GM12878 (cell line): ENCODE results near the gene ARHGAP15. TPM values are rescaled to one million over a fixed set of nuclear protein-coding genes. Genes with fewer than 3 reads are reported as not detected.

ENCODE experiments used
- ATAC-seq: fragments of 200-7000 bp; cut with Tn5 transposase; 3 replicates; pipeline ENCODE4 v1.9.1; 2020; ENCODE audit warnings: mild to moderate bottlenecking, moderate library complexity
- BruUV-seq: library from RNA; stranded (reverse); fragments of 400-500 nt; replicated peaks from 2 replicates; lab custom pipeline; 2021; lab: Mats Ljungman, UMichigan
- CTCF ChIA-PET: fragments of 300-600 bp; sonication (Branson Sonifier 250); formaldehyde crosslinking; extraction: SDS; loops from one replicate; lab custom pipeline; 2021; ENCODE audit warnings: inconsistent platforms; lab: Yijun Ruan, JAX
- POLR2A ChIA-PET: fragments of 350-600 bp; formaldehyde crosslinking; extraction: SDS; loops from one replicate; lab custom pipeline; 2021; ENCODE audit warnings: inconsistent platforms; lab: Charles Lee
- RAD21 ChIA-PET: fragments of 300-600 bp; sonication (Branson Sonifier 250); formaldehyde crosslinking; loops from one replicate; lab custom pipeline; 2023; ENCODE audit warnings: antibody characterized with exemption; ENCODE audit not compliant: unreplicated experiment; lab: Charles Lee
- SMC1A ChIA-PET: fragments of 300-600 bp; sonication (Branson Sonifier 250); formaldehyde crosslinking; loops from one replicate; lab custom pipeline; 2023; ENCODE audit not compliant: unreplicated experiment, uncharacterized antibody; lab: Charles Lee
- DNase-seq: peaks from one replicate; pipeline ENCODE4 v3.0.0-alpha.2; 2011; ENCODE audit warnings: low read depth, low spot score
- FAIRE-seq: peaks from 3 replicates; lab custom pipeline; 2011; peaks lifted over from hg19 to GRCh38; lab: Jason Lieb, UNC
- H2AFZ ChIP-seq: 2 replicates; pipeline ENCODE4 v1.6.0; 2011; ENCODE audit warnings: low read depth, low read length, control low read depth; ENCODE audit not compliant: control insufficient read depth
- H3K27ac ChIP-seq: 2 replicates; pipeline ENCODE4 v1.5.1; 2011; ENCODE audit warnings: control low read depth; ENCODE audit not compliant: control insufficient read depth, insufficient read depth
- H3K27me3 ChIP-seq, 2 experiments: replicated peaks in 1 of 2; 2 replicates each; pipeline versions ENCODE4 v1.6.0 to v1.6.1; 2011; ENCODE audit warnings: low read length in 1 of 2; ENCODE audit not compliant: control insufficient read depth in 2 of 2, insufficient read depth in 2 of 2
- H3K36me3 ChIP-seq, 2 experiments: 2 replicates each; pipeline ENCODE4 v1.5.1; 2011; ENCODE audit warnings: low read length in 1 of 2; ENCODE audit not compliant: control insufficient read depth in 2 of 2, insufficient read depth in 2 of 2
- H3K4me1 ChIP-seq: 2 replicates; pipeline ENCODE4 v1.6.1; 2011; ENCODE audit warnings: mild to moderate bottlenecking, low read length, moderate library complexity, mixed read lengths; ENCODE audit not compliant: control insufficient read depth, insufficient read depth
- H3K4me2 ChIP-seq: 2 replicates; pipeline ENCODE4 v1.6.0; 2011; ENCODE audit warnings: control low read depth; ENCODE audit not compliant: control insufficient read depth, insufficient read depth
- H3K4me3 ChIP-seq: fragments of 200-600 bp; sonication (generic); 2 replicates; pipeline ENCODE4 v1.5.1; 2016
- H3K79me2 ChIP-seq: 2 replicates; pipeline ENCODE4 v1.6.0; 2011; ENCODE audit warnings: low read length; ENCODE audit not compliant: control insufficient read depth, insufficient read depth
- H3K9ac ChIP-seq: 2 replicates; pipeline ENCODE4 v1.8.0; 2011; ENCODE audit warnings: low read length, control low read depth, mixed read lengths; ENCODE audit not compliant: control insufficient read depth, insufficient read depth
- H3K9me3 ChIP-seq: replicated peaks from 3 replicates; pipeline ENCODE4 v1.5.1; 2011; ENCODE audit warnings: mild to moderate bottlenecking, low read length; ENCODE audit not compliant: control insufficient read depth, insufficient read depth
- H4K20me1 ChIP-seq: 2 replicates; pipeline ENCODE4 v1.6.0; 2011; ENCODE audit not compliant: control insufficient read depth, insufficient read depth
- EGR1 ChIP-seq, 2 experiments: IDR thresholded peaks; 1 replicate in 1 of 2; 2 replicates in 1 of 2; pipeline ENCODE4 v1.6.1; 2011 to 2012; ENCODE audit warnings: low read depth in 2 of 2, low read length in 2 of 2, borderline replicate concordance in 1 of 2, mild to moderate bottlenecking in 1 of 2, moderate library complexity in 1 of 2
- HDAC6 ChIP-seq: fragments of 200-600 bp; sonication (generic); IDR thresholded peaks from one replicate; pipeline ENCODE4 v1.8.0; 2017; ENCODE audit warnings: antibody characterized with exemption; ENCODE audit not compliant: unreplicated experiment
- KAT2A ChIP-seq: conservative IDR thresholded peaks from 2 replicates; pipeline ENCODE4 v1.6.1; 2011; ENCODE audit warnings: low read depth, low read length; ENCODE audit not compliant: control insufficient read depth
- KDM1A ChIP-seq: fragments of 200-600 bp; sonication (generic); IDR thresholded peaks from 2 replicates; pipeline ENCODE4 v1.6.1; 2016; ENCODE audit warnings: borderline replicate concordance
- NFYA ChIP-seq: IDR thresholded peaks from 2 replicates; pipeline ENCODE4 v1.6.1; 2011; ENCODE audit warnings: low read depth, mild to moderate bottlenecking, low read length, improper control_type of control experiment, borderline replicate concordance
- PAX5 ChIP-seq: IDR thresholded peaks from 2 replicates; pipeline ENCODE4 v1.6.1; 2011; ENCODE audit warnings: low read depth, low read length, borderline replicate concordance
- PBX3 ChIP-seq: IDR thresholded peaks from 2 replicates; pipeline ENCODE4 v1.6.1; 2011; ENCODE audit warnings: mild to moderate bottlenecking, low read depth, low read length, moderate library complexity; ENCODE audit not compliant: insufficient replicate concordance
- RAD51 ChIP-seq: fragments of 450-650 bp; IDR thresholded peaks from 2 replicates; pipeline ENCODE4 v1.6.1; 2016; ENCODE audit warnings: moderate library complexity, mild to moderate bottlenecking, inconsistent platforms
- SUPT20H ChIP-seq: IDR thresholded peaks from 2 replicates; pipeline ENCODE4 v1.6.1; 2011; ENCODE audit warnings: low read depth, mild to moderate bottlenecking, low read length, moderate library complexity, borderline replicate concordance; ENCODE audit not compliant: control insufficient read depth
- USF1 ChIP-seq: IDR thresholded peaks from 2 replicates; pipeline ENCODE4 v1.6.1; 2011; ENCODE audit warnings: borderline replicate concordance, low read depth, mild to moderate bottlenecking, moderate library complexity, mixed read lengths, low read length; ENCODE audit not compliant: insufficient read depth; ENCODE audit errors: extremely low read length
- USF2 ChIP-seq: IDR thresholded peaks from 2 replicates; pipeline ENCODE4 v1.6.1; 2011; ENCODE audit warnings: low read depth, low read length, improper control_type of control experiment, borderline replicate concordance
- WGBS: methylation state at CpG from one replicate; pipeline ENCODE4 v1.1.6; 2016; ENCODE audit warnings: low lambda C conversion rate; ENCODE audit not compliant: insufficient replicate concordance, insufficient coverage; ENCODE audit errors: missing lambda C conversion rate; 5-methylcytosine and 5-hydroxymethylcytosine counted together
- in situ Hi-C: fragments of 300-500 bp; cut with MboI; formaldehyde crosslinking; loops from 9 replicates; pipeline ENCODE4 v1.14.3; 2018; ENCODE audit warnings: mixed read lengths
- intact Hi-C: fragments of 100-400 bp; cut with micrococcal nuclease; formaldehyde crosslinking; loops from one replicate; pipeline ENCODE4 v1.14.2; 2022; ENCODE audit not compliant: unreplicated experiment
- polyA plus RNA-seq, 11 experiments: library from polyadenylated mRNA; depleted of rRNA in 4 of 11; unstranded in 6 of 11; stranded (reverse) in 5 of 11; fragments of >200 nt; fragmentation: Nextera tagmentation in 4 of 11; fragmentation: Illumina TruSeq in 1 of 11; extraction: Ambion mirVana in 4 of 11; extraction: Trizol in 1 of 11; gene quantifications; 1 replicate in 1 of 11; 2 replicates in 10 of 11; pipeline versions ENCODE4 v1.2.1 to v1.2.3, GENCODE V29; 2011 to 2016; ENCODE audit warnings: inconsistent platforms in 2 of 11, missing spikeins in 2 of 11, low read depth in 1 of 11
- total RNA-seq, 4 experiments: library from RNA; depleted of rRNA in 3 of 4; stranded (reverse); fragments of >200 nt in 3 of 4; fragmentation: Illumina TruSeq in 1 of 4; extraction: Trizol in 1 of 4; gene quantifications; 2 replicates each; pipeline versions ENCODE4 v1.2.1 to v1.2.3, GENCODE V29; 2013 to 2021

The ARHGAP15 gene
- total and polyA plus RNA-seq, 10 of the 15 experiments (the other 5 are each of a cell fraction or from before 2014, with no cell fraction given): 38.0 to 92.6 (median 66.7) TPM

- Histone ChIP-seq H2AFZ (no peak overlapping the region), H3K27me3 (no peaks in the 10 kb centered on the region), H3K79me2 (no peaks in the 10 kb centered on the region), H3K9ac (no peak overlapping the region), H3K4me3 (no peak overlapping the region), H3K36me3 (no peaks in the 10 kb centered on the region), H3K27ac (no peak overlapping the region), H3K9me3 (no peaks in the 10 kb centered on the region), H3K4me2 (no peak overlapping the region), H3K4me1 (no peaks in the 10 kb centered on the region), H4K20me1 (no peaks in the 10 kb centered on the region)
- no peak for TF ChIP-seq USF1
- ChIA-PET CTCF (interaction anchor here (0.7 to 0.8 kb wide), 2 partner anchors 14 to 97 kb away, joined by 3 to 4 read pairs; no protein-coding TSS in a partner anchor), SMC1A (no interaction called here), RAD21 (no interaction called here), POLR2A (no interaction called here)
- FAIRE-seq (no peak), DNase-seq (no peak), ATAC-seq (no peak)
- in situ Hi-C loops (no loop called here), intact Hi-C loops (no loop called here)
- over 99% methylated on average over 6 of the region's 6 CpGs for WGBS
- no TSS peak for BruUV-seq
Measured at GRCh38 chr2:143355870-143356269, 226.7 kb downstream of the ARHGAP15 start.

GRCh38 chr2:143356336-143356735 lies 227.1 kb downstream of the ARHGAP15 start:
- ChIA-PET SMC1A (no interaction called here), RAD21 (no interaction called here), CTCF (interaction anchor here (0.7 to 1.3 kb wide), 2 partner anchors 9 to 20 kb away, joined by 3 read pairs; no protein-coding TSS in a partner anchor), POLR2A (no interaction called here)
- H2AFZ ChIP-seq: no peak overlapping the region
- DNase-seq: no peak
- H3K79me2 ChIP-seq: no peaks in the 10 kb centered on the region
- H4K20me1 ChIP-seq: no peaks in the 10 kb centered on the region
- no peak for ATAC-seq
- no peaks in the 10 kb centered on the region for H3K4me1 ChIP-seq
- H3K9ac ChIP-seq: no peak overlapping the region
- no peaks in the 10 kb centered on the region for H3K36me3 ChIP-seq
- no peaks in the 10 kb centered on the region for H3K27me3 ChIP-seq
- no peaks in the 10 kb centered on the region for H3K9me3 ChIP-seq
- no peak overlapping the region for H3K27ac ChIP-seq
- TF ChIP-seq EGR1 (IDR thresholded peaks at IDR 0.05; ENCODE audit: borderline replicate concordance in 1 of 2, low read depth in 2 of 2, low read length in 2 of 2) (no peak), PBX3 (no peak), KAT2A (no peak), SUPT20H (no peak), HDAC6 (no peak), KDM1A (no peak), PAX5 (no peak), USF2 (no peak), RAD51 (no peak), NFYA (no peak)
- in situ Hi-C loops (no loop called here), intact Hi-C loops (no loop called here)
- FAIRE-seq: no peak
- WGBS: 81% methylated on average over 3 of the region's 3 CpGs
- no TSS peak for BruUV-seq
- H3K4me2 ChIP-seq: no peak overlapping the region
- H3K4me3 ChIP-seq: no peak overlapping the region
